ENCODE measurements around the gene HECW1.

The HECW1 gene

GRCh38 chr7:43276547-43276946 is 164.1 kb downstream of the HECW1 start:
- DNase-seq = no peak

DNA sequence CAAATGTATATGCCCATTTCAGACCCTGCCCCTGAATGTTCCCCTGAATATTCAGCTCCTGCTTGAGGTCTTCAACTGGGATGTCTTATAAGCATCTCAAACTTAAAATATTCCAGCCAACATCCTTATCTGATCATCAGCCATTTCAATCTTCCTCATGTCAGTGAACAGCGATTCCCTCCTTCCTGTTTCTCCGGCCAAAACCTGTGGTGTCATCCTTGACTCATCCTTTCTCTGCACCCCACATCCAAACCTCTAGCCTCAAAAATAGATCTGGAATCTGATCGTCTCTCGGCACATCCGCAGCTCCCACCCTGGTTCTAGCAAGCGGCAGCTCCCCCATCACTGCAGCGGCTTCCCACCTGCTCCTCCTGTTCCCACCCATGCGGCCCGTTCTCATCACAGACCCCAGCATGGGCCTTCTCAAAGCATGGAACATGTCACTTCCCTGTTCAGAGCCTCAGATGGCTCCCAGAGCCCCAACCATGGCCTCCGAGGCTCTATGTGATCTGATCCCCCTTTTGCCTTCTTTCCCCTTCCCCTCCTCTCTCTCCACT is 165.7 kb downstream of the HECW1 start:
- DNase-seq = no peak

DNA sequence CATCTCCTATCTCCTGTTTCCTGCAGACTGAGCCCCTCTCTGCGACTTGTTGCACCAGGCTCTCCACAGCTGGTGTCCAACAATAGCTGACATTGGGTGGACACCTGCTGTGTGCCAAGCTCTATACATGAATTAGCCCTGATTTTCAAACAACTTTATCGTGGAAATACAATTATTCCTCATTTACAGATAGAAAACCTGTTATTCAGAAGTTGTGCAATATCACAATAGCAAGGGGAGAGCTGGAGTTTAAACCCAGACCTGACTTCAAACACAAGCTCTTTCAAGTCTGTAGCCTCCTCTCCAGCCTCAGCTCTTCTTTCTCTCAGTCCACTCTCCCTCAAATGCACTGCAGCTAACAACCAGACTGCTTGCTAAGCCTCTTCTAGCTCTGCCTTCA is 168.8 kb downstream of the HECW1 start:
- DNase-seq = no peak

DNA sequence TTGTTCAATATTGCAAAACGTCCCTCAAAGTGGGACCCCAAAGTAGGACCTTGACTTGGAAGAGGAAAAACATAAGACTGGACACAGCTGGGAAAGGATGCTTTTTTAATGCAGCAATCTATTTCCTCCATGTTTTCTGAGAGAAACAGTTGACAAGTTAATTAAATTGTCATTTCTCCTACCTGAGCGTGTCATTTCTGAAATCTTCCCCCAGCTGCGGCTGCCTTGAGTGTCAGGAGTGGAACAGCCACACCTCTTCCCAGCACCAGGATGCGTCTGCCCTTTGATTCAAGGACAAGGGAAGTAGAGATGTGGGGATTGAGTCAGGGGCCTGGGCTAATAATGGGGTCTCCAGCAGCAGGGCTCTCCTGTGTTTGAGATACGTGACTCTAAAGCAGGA is 171.3 kb downstream of the HECW1 start:
- DNase-seq = no peak

DNA sequence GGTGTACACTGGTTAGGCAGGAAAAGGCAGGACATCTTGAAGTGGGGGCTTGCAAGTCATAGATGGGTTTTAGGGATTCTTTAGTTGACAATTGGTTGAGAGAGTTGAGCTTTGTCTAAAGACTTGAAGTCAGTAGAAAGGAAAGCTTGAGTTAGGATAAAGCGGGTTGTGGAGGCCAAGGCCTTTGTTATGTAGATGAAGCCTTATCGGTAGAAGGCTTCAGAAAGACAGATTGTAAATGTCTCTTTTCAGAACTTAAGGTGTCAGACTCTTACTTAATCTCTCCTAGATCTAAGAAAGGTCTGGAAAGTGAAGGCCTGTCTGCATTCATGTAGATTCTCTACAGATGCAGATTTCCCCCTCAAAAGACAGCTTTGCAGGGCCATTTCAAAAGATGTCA is 177.4 kb downstream of the HECW1 start:
- no peak for DNase-seq

DNA sequence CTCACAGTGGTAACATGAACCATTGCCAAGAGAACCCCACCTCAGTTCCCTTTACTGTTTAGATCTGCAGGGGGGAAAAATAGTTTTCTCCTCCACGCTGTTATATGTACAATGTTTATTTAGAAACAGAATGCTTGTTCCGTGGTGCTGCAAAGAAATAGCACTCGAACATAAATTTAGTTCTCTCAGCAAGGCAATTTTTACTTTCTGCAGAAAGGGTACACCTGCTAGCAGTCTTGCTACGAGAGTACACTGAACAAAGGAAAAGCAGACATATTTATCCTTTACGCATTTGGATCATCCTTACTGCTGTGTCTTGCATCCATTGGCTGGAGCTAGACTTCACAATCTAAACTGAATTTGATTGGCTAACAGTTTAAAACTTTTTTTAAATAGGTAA is 178.5 kb downstream of the HECW1 start:
- no peak for DNase-seq

DNA sequence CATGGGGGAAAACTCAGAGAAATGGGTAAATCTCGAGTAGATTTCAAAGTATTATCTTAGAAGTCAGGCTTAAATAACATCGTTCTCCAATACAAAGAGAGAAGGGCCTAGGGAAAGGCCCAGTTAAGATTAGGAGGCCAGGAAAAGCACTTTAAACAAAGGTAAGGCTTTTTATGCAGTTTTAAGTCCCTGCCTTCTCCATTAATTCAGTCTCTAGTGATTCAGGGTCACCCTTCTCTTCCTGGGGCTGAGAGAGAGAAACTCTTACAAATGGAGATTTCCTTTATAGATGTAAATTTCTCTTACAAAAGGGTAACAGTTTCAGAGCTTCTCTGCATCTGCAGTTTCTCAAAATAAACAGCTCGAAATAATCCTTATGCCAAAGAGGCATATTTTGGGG is 179.3 kb downstream of the HECW1 start:
- DNase-seq = no peak

- DNase-seq = no peak
These were observed 179.9 kb downstream of the HECW1 start for GRCh38 chr7:43292384-43292783.

DNA sequence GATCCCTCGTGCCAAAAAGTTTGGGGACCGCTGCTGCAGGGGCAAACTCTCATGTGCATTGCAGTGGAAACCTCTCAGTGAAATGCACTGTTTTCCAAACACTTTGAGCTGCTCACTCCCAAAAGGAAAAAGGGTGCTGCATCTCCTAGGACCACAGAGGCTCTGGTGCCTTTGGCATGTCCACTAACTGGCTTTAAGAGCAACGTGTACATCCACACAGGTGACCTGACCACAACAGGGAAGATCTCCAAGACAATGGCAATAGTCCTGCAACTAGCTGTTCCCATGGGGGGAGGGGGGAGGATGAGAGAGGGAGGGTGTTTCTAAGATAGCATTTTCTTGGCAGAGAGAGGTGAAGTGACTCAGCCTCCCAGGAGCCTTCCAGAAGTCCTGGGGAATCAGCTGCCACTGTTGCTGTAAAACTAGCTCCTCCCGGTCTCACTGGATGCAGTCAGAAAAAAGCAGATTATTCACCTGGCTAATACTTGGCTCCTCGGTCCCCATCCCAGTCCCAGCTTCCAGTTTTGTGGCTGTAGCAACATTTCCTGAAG is 181.7 kb downstream of the HECW1 start:
- DNase-seq = no peak

GRCh38 chr7:43295429-43295828 is 183.0 kb downstream of the HECW1 start:
- no peak for DNase-seq

GRCh38 chr7:43296306-43296705 is 183.9 kb downstream of the HECW1 start:
- DNase-seq = no peak

GRCh38 chr7:43298617-43299016 is 186.2 kb downstream of the HECW1 start:
- DNase-seq = no peak

DNA sequence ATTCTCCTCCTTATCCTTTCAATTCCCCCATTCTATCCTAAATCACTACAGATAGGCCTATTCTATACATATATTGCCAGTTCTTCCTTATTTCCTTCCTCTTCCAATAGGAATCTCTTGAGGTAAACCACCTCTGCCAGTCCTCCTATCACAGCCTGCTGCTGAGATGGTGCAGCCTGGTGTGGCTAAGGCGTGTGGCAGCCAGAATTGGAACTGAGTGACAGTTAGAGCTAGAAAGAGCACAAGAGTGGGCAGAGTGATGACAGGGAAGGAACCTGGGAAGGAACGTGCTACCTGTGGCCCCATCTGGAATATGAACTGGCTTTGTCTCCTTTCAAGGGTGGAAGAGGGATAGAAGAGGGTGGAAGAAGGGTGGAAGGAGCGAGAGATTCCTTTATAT is 187.7 kb downstream of the HECW1 start:
- DNase-seq = no peak

GRCh38 chr7:43302211-43302711 is 189.8 kb downstream of the HECW1 start:
- DNase-seq = no peak

- no peak for DNase-seq
These were observed 190.5 kb downstream of the HECW1 start for GRCh38 chr7:43302773-43303460.

- no peak for DNase-seq
These were observed 191.3 kb downstream of the HECW1 start for GRCh38 chr7:43303740-43304241.

- DNase-seq = no peak
These were observed 194.0 kb downstream of the HECW1 start for GRCh38 chr7:43306404-43306803.

DNA sequence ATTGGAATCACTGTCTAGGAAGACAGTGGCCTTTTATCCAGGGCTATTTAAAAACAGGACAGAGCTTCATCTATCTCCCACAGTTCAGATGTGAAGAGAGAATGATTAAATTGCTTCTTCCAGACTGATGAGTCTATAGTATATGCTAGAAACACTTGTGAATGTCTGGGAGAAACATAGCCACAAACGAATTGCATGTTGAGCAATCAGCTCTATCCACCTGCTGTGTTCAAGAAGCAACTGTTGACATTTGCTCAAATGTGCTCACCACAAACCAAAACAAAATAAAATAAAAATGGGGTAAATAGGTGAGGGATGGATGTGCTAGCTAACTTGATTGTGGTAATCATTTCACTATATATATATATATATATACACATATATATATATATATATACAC is 195.1 kb downstream of the HECW1 start:
- no peak for DNase-seq

- no peak for DNase-seq
These were observed 196.7 kb downstream of the HECW1 start for GRCh38 chr7:43308913-43309705.

GRCh38 chr7:43309706-43310022 is 197.2 kb downstream of the HECW1 start:
- DNase-seq = no peak

DNA sequence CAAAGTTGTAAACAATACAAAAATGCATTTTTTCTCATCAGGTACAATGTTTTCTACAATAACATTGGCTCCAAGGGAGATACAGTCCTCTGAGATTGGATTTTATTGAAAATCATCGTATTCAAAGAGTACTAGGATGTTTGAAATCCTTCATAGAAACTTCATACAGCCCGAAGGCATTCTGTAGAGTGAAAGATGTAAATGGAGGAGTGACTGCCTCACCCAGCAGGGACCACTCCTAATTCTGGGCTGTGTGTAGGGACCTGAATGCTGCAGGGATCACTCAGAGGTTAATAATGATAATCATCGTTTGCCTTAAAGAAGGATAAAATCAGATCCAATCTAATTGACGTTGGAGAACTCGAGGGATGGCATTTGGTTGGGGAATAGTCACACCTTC is 198.6 kb downstream of the HECW1 start:
- no peak for DNase-seq

DNA sequence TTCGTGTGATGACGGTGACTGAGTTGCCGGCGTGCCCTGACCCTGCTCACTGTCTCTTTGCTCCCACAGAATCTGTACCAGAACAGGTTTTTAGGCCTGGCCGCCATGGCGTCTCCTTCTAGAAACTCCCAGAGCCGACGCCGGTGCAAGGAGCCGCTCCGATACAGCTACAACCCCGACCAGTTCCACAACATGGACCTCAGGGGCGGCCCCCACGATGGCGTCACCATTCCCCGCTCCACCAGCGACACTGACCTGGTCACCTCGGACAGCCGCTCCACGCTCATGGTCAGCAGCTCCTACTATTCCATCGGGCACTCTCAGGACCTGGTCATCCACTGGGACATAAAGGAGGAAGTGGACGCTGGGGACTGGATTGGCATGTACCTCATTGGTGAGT is 199.2 kb downstream of the HECW1 start:
- DNase-seq = no peak

DNA sequence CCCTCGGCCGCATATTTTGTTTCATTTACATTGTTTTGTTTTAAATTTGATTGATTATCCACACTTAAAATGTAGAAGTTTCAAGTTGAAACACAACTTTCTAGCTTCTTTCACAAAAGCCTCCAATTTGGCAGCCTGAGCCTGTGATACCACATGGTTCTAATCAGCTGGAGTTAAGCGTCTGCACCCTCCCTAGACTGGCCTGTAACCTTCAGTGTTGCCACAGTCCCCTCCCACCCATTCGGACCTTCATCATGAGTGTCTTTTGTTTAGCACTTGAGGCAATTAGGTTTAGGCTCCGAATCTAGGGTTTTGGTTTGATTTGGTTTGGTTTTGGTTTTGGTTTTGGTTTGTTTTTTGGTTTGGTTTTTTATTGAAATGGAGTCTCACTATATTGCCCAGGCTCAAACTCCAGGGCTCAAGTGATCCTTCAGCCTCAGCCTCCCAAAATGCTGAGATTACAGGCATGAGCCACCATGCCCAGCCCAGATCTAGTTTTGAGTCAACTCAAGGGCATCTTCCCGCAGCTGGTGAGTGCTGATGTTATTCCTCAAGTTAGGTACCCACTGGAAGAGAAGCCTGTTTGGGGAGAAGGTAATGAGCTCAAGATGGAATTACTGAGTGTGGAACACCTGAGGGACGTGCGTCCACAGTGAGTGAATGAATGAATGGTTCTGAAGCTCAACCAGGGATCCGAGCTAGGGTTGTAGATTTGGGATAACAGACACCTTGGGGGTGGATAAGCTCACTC is 201.4 kb downstream of the HECW1 start:
- DNase-seq = no peak

Data from CD4-positive, alpha-beta T cell treated with Interleukin-1 beta for 1 hour (primary cell).